HuH-7 (cell line): Measurements from ENCODE around the gene ZNF682.
"Not testable (repeated sequence)": the region's sequence is repeated elsewhere in the genome, so short reads cannot be mapped to it uniquely, and the experiment has no call there.

Experiments used
- DNase-seq: peaks from one replicate; pipeline ENCODE4 v3.0.0; 2011; ENCODE audit warnings: low spot score

ZNF682 gene

GRCh38 chr19:19997656-19998268 lies 41.5 kb downstream of the ZNF682 start:
- peak; percentile 22 for DNase-seq

GRCh38 chr19:19966862-19967261 lies 72.4 kb downstream of the ZNF682 start:
- DNase-seq = no peak

GRCh38 chr19:19966126-19966525 lies 73.2 kb downstream of the ZNF682 start:
- not testable (repeated sequence) for DNase-seq

GRCh38 chr19:19964416-19964815 lies 74.9 kb downstream of the ZNF682 start:
- no peak for DNase-seq

- not testable (repeated sequence) for DNase-seq
These were observed 80.0 kb downstream of the ZNF682 start for GRCh38 chr19:19959151-19959799.

GRCh38 chr19:19957766-19958165 lies 81.5 kb downstream of the ZNF682 start:
- DNase-seq = not testable (repeated sequence)

- DNase-seq = no peak
These were observed 82.8 kb downstream of the ZNF682 start for GRCh38 chr19:19956434-19957075.

GRCh38 chr19:19955208-19955607 lies 84.1 kb downstream of the ZNF682 start:
- no peak for DNase-seq
